HAP-1 (cell line): ENCODE results near the gene DLGAP1.
A peak's percentile ranks its signal among the peaks of the same experiment; 100 is the strongest.

Experiments used
- DNase-seq, 2 experiments: peaks; one replicate each; pipeline ENCODE4 v3.0.0-alpha.2; 2016 to 2020; ENCODE audit warnings: low spot score in 2 of 2
- H3K27me3 ChIP-seq: fragments of 250-450 bp; sonication (Bioruptor Pico); 2 replicates; pipeline ENCODE4 v1.5.1; 2020; ENCODE audit warnings: low read depth, mild to moderate bottlenecking, moderate library complexity
- H3K36me3 ChIP-seq: fragments of 250-450 bp; sonication (Bioruptor Pico); replicated peaks from 2 replicates; pipeline ENCODE4 v1.5.1; 2020; ENCODE audit warnings: mild to moderate bottlenecking
- H3K4me1 ChIP-seq: fragments of 250-450 bp; sonication (Bioruptor Pico); 2 replicates; pipeline ENCODE4 v1.5.1; 2020; ENCODE audit warnings: mild to moderate bottlenecking
- H3K4me3 ChIP-seq: fragments of 250-450 bp; sonication (Bioruptor Pico); 2 replicates; pipeline ENCODE4 v1.5.1; 2020; ENCODE audit warnings: mild to moderate bottlenecking, moderate library complexity
- H3K9me3 ChIP-seq: fragments of 250-450 bp; sonication (Bioruptor Pico); 2 replicates; pipeline ENCODE4 v1.5.1; 2020; ENCODE audit warnings: mild to moderate bottlenecking, moderate library complexity
- in situ Hi-C: fragments of 300-500 bp; cut with MboI; formaldehyde crosslinking; loops from 3 replicates; pipeline ENCODE4 v1.14.3; 2020; ENCODE audit warnings: low sequenced_read_pairs, inconsistent platforms, mixed read lengths

The DLGAP1 gene

GRCh38 chr18:3649633-3650426 lies 805.3 kb downstream of the DLGAP1 start:
- H3K4me3 ChIP-seq: no peak overlapping the region
- no peak for DNase-seq
- no peaks in the 10 kb centered on the region for H3K36me3 ChIP-seq
- in situ Hi-C loops: no loop called here
- H3K9me3 ChIP-seq: no peaks in the 10 kb centered on the region
- H3K4me1 ChIP-seq: peaks cover 9% of the 10 kb centered on the region
- no peaks in the 10 kb centered on the region for H3K27me3 ChIP-seq

GRCh38 chr18:3649135-3649632 lies 805.9 kb downstream of the DLGAP1 start:
- Histone ChIP-seq H3K27me3 (no peaks in the 10 kb centered on the region), H3K36me3 (no peaks in the 10 kb centered on the region), H3K9me3 (no peaks in the 10 kb centered on the region), H3K4me1 (peaks cover 9% of the 10 kb centered on the region), H3K4me3 (no peak overlapping the region)
- DNase-seq: no peak
- in situ Hi-C loops: no loop called here

- no peaks in the 10 kb centered on the region for H3K9me3 ChIP-seq
- peaks cover 9% of the 10 kb centered on the region for H3K4me1 ChIP-seq
- H3K36me3 ChIP-seq: no peaks in the 10 kb centered on the region
- H3K27me3 ChIP-seq: no peaks in the 10 kb centered on the region
- no peak overlapping the region for H3K4me3 ChIP-seq
- peak; percentile 38 to 67 for DNase-seq
- in situ Hi-C loops: no loop called here
Observed at GRCh38 chr18:3648641-3649040, 806.5 kb downstream of the DLGAP1 start.

- in situ Hi-C loops: no loop called here
- no peak for DNase-seq
- H3K9me3 ChIP-seq: no peaks in the 10 kb centered on the region
- no peak overlapping the region for H3K4me3 ChIP-seq
- H3K4me1 ChIP-seq: peaks cover 9% of the 10 kb centered on the region
- no peaks in the 10 kb centered on the region for H3K27me3 ChIP-seq
- H3K36me3 ChIP-seq: no peaks in the 10 kb centered on the region
Observed at GRCh38 chr18:3648200-3648599, 806.9 kb downstream of the DLGAP1 start.

- DNase-seq: no peak
- Histone ChIP-seq H3K27me3 (no peaks in the 10 kb centered on the region), H3K4me3 (no peak overlapping the region), H3K36me3 (no peaks in the 10 kb centered on the region), H3K4me1 (peaks cover 9% of the 10 kb centered on the region), H3K9me3 (no peaks in the 10 kb centered on the region)
- in situ Hi-C loops: no loop called here
Observed at GRCh38 chr18:3647636-3648035, 807.5 kb downstream of the DLGAP1 start.

- no peaks in the 10 kb centered on the region for H3K27me3 ChIP-seq
- H3K4me3 ChIP-seq: no peak overlapping the region
- DNase-seq: no peak
- H3K36me3 ChIP-seq: no peaks in the 10 kb centered on the region
- H3K4me1 ChIP-seq: peaks cover 13% of the 10 kb centered on the region
- in situ Hi-C loops: no loop called here
- no peaks in the 10 kb centered on the region for H3K9me3 ChIP-seq
Observed at GRCh38 chr18:3645384-3646156, 809.5 kb downstream of the DLGAP1 start.

GRCh38 chr18:3634250-3634939 lies 820.7 kb downstream of the DLGAP1 start:
- Histone ChIP-seq H3K36me3 (no peaks in the 10 kb centered on the region), H3K4me1 (peaks cover 6% of the 10 kb centered on the region), H3K27me3 (no peaks in the 10 kb centered on the region), H3K9me3 (no peaks in the 10 kb centered on the region), H3K4me3 (no peak overlapping the region)
- no peak for DNase-seq
- in situ Hi-C loops: no loop called here

GRCh38 chr18:3631887-3632286 lies 823.2 kb downstream of the DLGAP1 start:
- Histone ChIP-seq H3K27me3 (no peaks in the 10 kb centered on the region), H3K36me3 (no peaks in the 10 kb centered on the region), H3K4me1 (peaks cover 6% of the 10 kb centered on the region), H3K4me3 (no peak overlapping the region), H3K9me3 (no peaks in the 10 kb centered on the region)
- no peak for DNase-seq
- in situ Hi-C loops: no loop called here

- H3K4me1 ChIP-seq: peaks cover 12% of the 10 kb centered on the region
- in situ Hi-C loops: no loop called here
- no peaks in the 10 kb centered on the region for H3K9me3 ChIP-seq
- DNase-seq: no peak
- no peaks in the 10 kb centered on the region for H3K36me3 ChIP-seq
- H3K4me3 ChIP-seq: no peak overlapping the region
- H3K27me3 ChIP-seq: no peaks in the 10 kb centered on the region
Observed at GRCh38 chr18:3626929-3627458, 828.1 kb downstream of the DLGAP1 start.

- peaks cover 12% of the 10 kb centered on the region for H3K4me1 ChIP-seq
- H3K27me3 ChIP-seq: no peaks in the 10 kb centered on the region
- H3K36me3 ChIP-seq: no peaks in the 10 kb centered on the region
- no peaks in the 10 kb centered on the region for H3K9me3 ChIP-seq
- H3K4me3 ChIP-seq: no peak overlapping the region
- DNase-seq: no peak
- in situ Hi-C loops: no loop called here
Observed at GRCh38 chr18:3625742-3626091, 829.4 kb downstream of the DLGAP1 start.

GRCh38 chr18:3624935-3625741 lies 830.0 kb downstream of the DLGAP1 start:
- H3K9me3 ChIP-seq: no peaks in the 10 kb centered on the region
- no peaks in the 10 kb centered on the region for H3K36me3 ChIP-seq
- H3K4me1 ChIP-seq: peaks cover 12% of the 10 kb centered on the region
- H3K4me3 ChIP-seq: no peak overlapping the region
- in situ Hi-C loops: no loop called here
- no peaks in the 10 kb centered on the region for H3K27me3 ChIP-seq
- no peak for DNase-seq

- DNase-seq: no peak
- H3K4me1 ChIP-seq: peaks cover 12% of the 10 kb centered on the region
- no peak overlapping the region for H3K4me3 ChIP-seq
- no peaks in the 10 kb centered on the region for H3K36me3 ChIP-seq
- H3K27me3 ChIP-seq: no peaks in the 10 kb centered on the region
- in situ Hi-C loops: no loop called here
- no peaks in the 10 kb centered on the region for H3K9me3 ChIP-seq
Observed at GRCh38 chr18:3624546-3624934, 830.6 kb downstream of the DLGAP1 start.
